ENCODE measurements around the gene ZC3HAV1.
"Not testable (repeated sequence)": the region's sequence is repeated elsewhere in the genome, so short reads cannot be mapped to it uniquely, and the experiment has no call there.

ZC3HAV1 gene

DNA sequence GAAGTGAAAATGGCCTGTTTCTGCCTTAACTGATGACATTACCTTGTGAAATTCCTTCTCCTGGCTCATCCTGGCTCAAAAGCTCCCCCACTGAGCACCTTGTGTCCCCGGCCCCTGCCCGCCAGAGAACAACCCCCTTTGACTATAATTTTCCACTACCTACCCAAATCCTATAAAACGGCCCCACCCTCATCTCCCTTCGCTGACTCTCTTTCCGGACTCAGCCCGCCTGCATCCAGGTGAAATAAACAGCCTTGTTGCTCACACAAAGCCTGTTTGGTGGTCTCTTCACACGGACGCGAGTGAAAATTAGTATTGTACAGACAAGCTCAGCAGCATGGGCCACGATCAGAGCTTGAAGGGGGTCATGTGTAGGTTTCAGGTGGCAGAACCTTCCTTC lies 16.0 kb downstream of the ZC3HAV1 start:
- DNase-seq; intact Hi-C loops (cut with DNase I): not testable (repeated sequence)

DNA sequence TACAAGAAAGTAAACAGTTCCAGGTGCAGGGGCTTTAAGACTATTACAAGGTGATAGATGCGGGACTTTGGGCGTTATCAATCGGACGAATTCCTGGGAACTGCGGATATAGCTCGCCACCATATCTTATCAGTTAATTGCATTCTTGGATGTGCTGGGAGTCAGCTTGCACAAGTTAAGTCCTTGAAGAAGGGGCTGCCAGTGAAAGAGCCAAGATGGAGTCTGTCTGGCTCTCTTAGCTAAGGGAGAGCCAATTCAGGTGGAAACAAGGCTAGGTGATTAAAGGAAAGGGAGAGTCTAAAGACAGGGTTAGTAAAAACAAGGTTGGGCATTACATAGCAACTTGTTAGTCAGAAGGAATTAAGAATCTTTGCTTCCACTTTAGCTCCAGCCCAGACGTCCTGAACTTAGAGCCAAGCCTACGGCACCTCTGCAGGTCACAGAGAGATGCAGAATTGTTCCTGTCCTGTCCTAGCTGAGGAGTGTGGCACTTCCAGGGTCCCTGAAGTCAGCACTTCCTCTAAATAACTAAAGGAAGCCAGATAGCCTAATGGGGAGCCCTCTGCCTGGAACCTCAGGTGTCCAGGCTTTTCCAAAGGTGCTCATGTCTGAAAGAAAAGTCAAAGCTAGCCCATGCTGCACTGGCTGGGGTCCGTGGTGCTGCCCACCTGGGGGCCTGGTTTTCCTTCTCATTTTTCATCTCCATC lies 17.3 kb downstream of the ZC3HAV1 start:
- intact Hi-C loops (cut with DNase I), result no loop called here
- no peak for DNase-seq

DNA sequence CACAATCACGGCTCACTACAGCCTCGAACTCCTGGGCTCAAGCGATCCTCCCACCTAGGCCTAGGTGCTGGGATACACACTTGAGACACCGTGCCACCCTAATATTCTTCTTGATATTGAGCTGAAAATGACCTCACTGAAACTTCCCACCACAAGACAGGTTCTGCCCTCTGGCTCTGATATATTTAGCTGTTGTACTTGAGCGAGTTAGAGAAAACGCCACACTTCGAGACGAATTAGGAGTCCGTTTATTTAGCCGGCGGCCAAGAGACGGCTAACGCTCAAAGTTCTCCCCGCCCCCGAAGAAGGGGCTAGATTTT lies 17.9 kb downstream of the ZC3HAV1 start:
- intact Hi-C loops (cut with DNase I), result no loop called here
- no peak for DNase-seq

- intact Hi-C loops (cut with DNase I), result no loop called here
- no peak for DNase-seq
Measured at GRCh38 chr7:139089118-139089517, 20.4 kb downstream of the ZC3HAV1 start.

DNA sequence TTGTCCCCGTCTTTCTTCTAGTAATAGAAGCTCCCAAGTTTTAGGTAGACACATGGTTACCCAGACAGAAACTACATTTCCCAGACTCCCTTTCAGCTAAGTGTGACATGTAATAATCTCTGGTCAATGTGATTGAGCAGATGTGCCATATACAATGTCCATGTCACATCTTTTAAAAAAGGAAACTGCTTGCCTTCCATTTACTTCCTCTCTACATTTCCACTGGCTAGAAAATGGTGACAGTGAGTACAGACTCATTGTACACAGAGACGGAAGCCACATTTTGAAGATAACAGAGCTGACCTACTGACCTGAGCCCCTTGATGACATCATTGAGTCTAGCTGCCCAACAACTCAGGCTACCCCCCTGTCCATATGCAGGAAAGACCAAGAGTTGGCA lies 21.3 kb downstream of the ZC3HAV1 start:
- intact Hi-C loops (cut with DNase I), result no loop called here
- DNase-seq, result no peak

DNA sequence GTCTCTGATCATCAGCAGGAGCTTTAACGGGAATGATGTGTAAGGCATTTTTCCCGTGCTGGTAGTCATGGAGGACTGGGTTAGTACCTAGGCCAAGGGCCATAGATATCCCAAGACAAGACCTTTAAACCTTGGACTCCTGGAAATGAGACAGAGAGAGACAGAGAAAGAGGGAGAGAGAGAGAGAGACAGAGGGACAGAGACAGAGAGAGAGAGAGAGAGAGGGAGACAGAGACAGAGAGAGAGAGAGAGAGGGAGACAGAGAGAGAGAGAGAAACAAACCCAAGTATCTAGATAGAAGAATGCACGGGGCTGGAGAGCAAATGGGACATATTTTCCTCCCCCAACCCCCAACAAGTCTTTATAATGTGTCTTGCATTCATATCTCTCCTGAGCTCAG lies 22.3 kb downstream of the ZC3HAV1 start:
- no peak for DNase-seq
- intact Hi-C loops (cut with DNase I), result no loop called here

- DNase-seq, result no peak
- intact Hi-C loops (cut with DNase I), result no loop called here
Measured at GRCh38 chr7:139086454-139086853, 23.1 kb downstream of the ZC3HAV1 start.

DNA sequence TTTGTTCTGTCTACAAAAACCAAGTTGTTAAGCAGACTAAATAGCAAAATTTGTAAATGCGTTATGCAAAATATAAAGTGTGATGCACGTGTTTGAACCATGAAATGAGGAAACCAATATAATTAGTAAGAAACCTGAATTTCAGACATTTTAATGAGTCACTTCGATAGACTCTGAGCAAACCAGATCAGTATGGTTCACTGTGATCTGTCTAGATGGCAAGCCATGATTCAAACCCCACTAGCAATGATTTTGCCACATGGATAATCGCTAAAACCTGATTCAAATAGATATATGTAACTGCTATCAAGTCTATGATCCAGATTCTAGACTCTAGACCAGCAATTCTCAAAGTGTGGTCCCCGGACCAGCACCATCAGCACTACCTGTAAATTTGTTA lies 24.8 kb downstream of the ZC3HAV1 start:
- intact Hi-C loops (cut with DNase I), result no loop called here
- DNase-seq, result no peak

DNA sequence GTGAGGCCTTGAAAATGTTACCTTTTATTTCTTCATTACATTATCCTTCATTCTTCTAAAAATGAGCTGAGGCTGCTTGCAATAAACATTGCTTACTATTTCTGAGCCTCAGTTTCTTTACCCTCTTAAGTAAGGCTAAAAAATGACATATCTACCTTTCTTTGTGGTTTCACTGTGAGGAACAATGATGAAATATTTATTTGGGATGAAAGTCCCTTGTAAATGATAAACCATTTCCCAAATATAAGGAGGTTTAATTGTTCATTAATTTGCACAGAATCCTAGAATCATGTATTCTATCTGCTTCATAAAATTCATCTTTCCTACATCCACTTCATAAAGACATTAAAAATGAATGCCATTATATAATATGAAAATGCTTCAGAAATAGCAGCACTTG lies 27.9 kb downstream of the ZC3HAV1 start:
- DNase-seq, result no peak
- intact Hi-C loops (cut with DNase I), result no loop called here

- intact Hi-C loops (cut with DNase I), result no loop called here
- DNase-seq, result no peak
Measured at GRCh38 chr7:139080905-139081304, 28.6 kb downstream of the ZC3HAV1 start.

DNA sequence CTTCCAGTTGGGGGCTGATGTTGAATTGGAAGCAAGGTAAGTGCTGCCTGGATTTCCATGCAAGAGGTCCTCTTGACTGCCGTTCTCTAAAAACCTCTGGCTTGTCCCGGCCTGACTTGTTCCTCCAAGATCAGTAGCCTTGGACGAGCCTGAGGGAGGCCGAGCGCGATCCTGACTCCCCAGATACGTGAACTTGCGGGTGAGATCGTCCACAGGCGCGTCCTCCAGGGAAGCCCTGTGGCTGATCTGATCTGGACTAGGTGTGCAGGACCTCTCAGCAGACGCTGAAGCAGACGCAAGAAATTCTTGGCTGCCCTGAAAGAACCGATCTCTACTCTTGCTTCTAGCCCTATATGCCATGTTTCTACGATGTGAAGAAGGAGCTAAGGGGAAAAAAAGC lies 29.7 kb downstream of the ZC3HAV1 start:
- intact Hi-C loops (cut with DNase I), result loop anchor here (10.0 kb wide), 1 partner anchor 65 kb away; no protein-coding TSS in a partner anchor

DNA sequence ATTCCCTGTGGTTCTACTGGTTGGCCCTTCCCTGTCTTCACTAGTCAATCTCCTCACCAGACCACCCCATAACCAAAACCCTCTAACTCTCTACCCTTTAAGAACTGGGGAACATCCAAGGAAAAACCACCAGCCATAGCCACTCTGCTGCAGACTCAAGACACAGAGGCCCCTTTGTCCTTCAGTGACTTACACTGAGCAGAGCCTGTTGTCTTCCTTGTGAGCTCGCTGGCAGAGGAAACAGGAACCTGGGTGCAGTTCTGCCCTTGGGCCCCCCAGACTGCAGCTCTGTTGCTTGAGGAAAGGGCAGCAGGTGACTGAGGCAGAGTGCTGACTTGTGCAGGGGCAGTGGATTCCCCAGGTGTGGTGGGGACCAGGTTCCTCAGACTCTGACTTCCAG lies 30.6 kb downstream of the ZC3HAV1 start:
- intact Hi-C loops (cut with DNase I), result loop anchor here (10.0 kb wide), 1 partner anchor 64 kb away; no protein-coding TSS in a partner anchor

More for the DNA sequence above, 29.7 kb downstream of the ZC3HAV1 start:
- no peak for DNase-seq

DNA sequence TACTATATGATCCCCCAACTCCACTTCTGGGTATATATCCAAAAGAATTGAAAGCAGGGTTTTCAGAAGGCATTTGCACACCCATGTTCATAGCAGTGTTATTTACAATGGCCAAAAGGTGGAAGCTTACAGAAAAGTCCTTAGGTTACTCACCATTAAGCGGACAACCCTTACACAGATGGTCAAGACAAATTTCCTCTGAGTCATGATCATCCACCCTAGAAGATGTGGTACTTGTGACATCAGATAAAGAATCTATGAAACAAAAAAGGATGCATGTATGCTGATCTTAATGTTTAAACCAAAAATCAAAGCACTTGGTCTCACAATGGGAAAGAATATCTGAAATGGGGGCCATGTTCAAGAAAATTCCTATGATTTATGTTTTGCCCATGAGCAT lies 31.1 kb downstream of the ZC3HAV1 start:
- intact Hi-C loops (cut with DNase I), result loop anchor here (10.0 kb wide), 1 partner anchor 64 kb away; no protein-coding TSS in a partner anchor

More for the DNA sequence above, 30.6 kb downstream of the ZC3HAV1 start:
- peak in 17 of 42 donors; percentile 6 to 55 (median 17) for DNase-seq

GRCh38 chr7:139077706-139078105 lies 31.8 kb downstream of the ZC3HAV1 start:
- not testable (repeated sequence) for DNase-seq
- intact Hi-C loops (cut with DNase I), result loop anchor here (10.0 kb wide), 1 partner anchor 63 kb away; no protein-coding TSS in a partner anchor

More for the DNA sequence above, 31.1 kb downstream of the ZC3HAV1 start:
- DNase-seq, result no peak

- no peak for DNase-seq
- intact Hi-C loops (cut with DNase I), result loop anchor here (10.0 kb wide), 1 partner anchor 61 kb away; no protein-coding TSS in a partner anchor
Measured at GRCh38 chr7:139075871-139076686, 33.4 kb downstream of the ZC3HAV1 start.

GRCh38 chr7:139075031-139075652 lies 34.4 kb downstream of the ZC3HAV1 start:
- intact Hi-C loops (cut with DNase I), result loop anchor here (10.0 kb wide), 1 partner anchor 60 kb away; no protein-coding TSS in a partner anchor
- peak; percentile 7 to 87 (median 68) for DNase-seq

DNA sequence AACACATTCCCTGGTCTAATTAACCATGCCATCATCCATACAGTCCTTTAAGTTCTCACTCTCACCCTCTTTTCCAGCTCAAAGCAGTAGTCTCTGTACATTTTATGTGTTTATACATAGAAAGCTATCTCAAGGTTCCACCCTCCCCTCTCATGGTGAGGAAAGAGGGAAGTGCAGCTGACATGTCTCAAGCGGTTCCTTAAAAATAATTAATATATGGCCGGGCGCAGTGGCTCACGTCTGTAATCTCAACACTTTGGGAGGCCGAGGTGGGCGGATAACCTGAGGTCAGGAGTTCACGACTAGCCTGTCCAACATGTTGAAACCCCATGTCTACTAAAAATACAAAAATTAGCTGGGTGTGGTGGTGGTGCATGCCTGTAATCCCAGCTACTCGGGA lies 36.7 kb downstream of the ZC3HAV1 start:
- DNase-seq, result no peak
- intact Hi-C loops (cut with DNase I), result loop anchor here (10.0 kb wide), 1 partner anchor 58 kb away; no protein-coding TSS in a partner anchor

DNA sequence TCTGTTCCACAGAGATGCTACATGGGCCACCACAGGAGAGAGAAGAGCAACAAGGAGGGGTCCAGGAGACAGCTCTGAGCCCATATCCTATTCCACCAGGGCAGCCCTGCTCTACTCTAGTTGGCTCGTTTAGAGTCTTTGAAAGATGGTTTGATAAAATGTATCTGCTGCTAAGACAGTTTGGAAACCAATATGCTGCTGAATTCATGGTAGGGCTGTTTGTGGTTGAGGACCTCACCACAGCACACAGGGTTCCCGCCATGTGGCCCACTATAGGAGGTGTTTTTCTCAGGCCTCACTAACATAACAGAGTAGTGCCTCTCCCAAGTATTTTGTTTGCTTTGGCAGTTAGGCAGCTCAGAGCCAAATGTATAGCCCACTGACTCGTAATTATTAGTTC lies 37.8 kb downstream of the ZC3HAV1 start:
- intact Hi-C loops (cut with DNase I), result loop anchor here (10.0 kb wide), 1 partner anchor 57 kb away; no protein-coding TSS in a partner anchor

GRCh38 chr7:139068544-139069399 lies 40.7 kb downstream of the ZC3HAV1 start:
- DNase-seq, result no peak
- intact Hi-C loops (cut with DNase I), result no loop called here

More for the DNA sequence above, 37.8 kb downstream of the ZC3HAV1 start:
- no peak for DNase-seq

All from head of caudate nucleus (tissue), 42 donors.